ENCODE data around the gene ACBD6. TPM values are rescaled to one million over a fixed set of nuclear protein-coding genes. Genes with fewer than 3 reads are reported as not detected.

The ACBD6 gene
- total RNA-seq, 2 donors from 2014 or later: 44.0 to 53.5 TPM

DNA sequence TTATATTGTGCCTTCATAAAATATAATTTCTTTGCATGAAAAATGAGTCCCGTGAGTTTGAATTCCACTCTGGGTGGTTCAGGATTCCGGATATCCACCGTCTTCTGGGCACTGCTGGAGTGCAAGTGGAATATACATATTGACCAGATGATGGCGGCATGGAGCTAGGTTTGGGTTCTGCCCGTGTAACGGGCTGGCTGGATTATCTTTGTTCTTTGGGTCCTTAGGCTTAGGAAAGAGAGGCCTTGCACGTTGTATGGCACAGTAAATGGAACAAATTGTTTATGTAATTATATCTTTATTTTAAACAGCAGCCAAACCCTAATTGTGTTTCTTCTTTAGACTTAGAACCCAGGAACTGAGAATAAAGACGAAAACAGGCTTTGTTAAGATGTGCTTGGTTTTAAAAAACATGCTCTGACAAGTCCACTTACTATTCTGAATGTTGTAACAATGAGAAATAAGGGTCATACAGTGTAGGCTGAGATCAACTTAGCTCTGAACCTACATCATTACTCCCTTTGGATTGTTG, 13.5 kb upstream of the ACBD6 start:
- Histone ChIP-seq H3K4me1 (ENCODE audit: control insufficient read depth in 1 of 2, low read depth in 2 of 2) (peaks cover 4 to 12% of the 10 kb centered on the region in 2 donors), H3K27me3 (replicated peaks; ENCODE audit: insufficient read depth) (no peaks in the 10 kb centered on the region), H3K27ac (no peak overlapping the region), H3K36me3 (no peaks in the 10 kb centered on the region), H3K9me3 (no peaks in the 10 kb centered on the region), H3K4me3 (no peak overlapping the region)
- TF ChIP-seq, protein P1, sequence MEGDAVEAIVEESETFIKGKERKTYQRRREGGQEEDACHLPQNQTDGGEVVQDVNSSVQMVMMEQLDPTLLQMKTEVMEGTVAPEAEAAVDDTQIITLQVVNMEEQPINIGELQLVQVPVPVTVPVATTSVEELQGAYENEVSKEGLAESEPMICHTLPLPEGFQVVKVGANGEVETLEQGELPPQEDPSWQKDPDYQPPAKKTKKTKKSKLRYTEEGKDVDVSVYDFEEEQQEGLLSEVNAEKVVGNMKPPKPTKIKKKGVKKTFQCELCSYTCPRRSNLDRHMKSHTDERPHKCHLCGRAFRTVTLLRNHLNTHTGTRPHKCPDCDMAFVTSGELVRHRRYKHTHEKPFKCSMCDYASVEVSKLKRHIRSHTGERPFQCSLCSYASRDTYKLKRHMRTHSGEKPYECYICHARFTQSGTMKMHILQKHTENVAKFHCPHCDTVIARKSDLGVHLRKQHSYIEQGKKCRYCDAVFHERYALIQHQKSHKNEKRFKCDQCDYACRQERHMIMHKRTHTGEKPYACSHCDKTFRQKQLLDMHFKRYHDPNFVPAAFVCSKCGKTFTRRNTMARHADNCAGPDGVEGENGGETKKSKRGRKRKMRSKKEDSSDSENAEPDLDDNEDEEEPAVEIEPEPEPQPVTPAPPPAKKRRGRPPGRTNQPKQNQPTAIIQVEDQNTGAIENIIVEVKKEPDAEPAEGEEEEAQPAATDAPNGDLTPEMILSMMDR (IDR thresholded peaks at IDR 0.05): peak; percentile 75
- DNase-seq (ENCODE audit: low spot score) (no peak), ATAC-seq (ENCODE audit: insufficient number of reproducible peaks, low FRiP score, low read depth) (peak; percentile 82)

DNA sequence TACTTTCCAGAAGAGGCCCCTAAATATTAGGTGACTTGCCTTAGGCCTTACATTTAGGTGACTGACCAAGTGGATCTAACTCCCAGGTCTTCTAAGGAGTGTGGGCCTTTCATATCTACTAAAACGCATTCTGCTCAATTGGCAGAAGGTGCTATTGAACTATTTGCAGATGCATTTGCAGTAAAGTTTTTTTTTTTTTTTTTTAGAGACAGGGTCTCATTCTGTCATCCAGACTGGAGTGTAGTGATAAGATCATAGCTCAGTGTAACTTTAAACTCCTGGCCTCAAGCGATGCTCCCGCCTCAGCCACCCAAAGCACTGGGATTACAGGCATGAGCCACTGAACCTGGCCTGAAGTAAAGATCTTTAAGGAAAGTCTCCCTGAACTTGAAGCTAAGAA, 13.0 kb upstream of the ACBD6 start:
- Histone ChIP-seq H3K27ac (no peak overlapping the region), H3K4me3 (no peak overlapping the region), H3K9me3 (no peaks in the 10 kb centered on the region), H3K4me1 (ENCODE audit: control insufficient read depth in 1 of 2, low read depth in 2 of 2) (peaks cover 4 to 12% of the 10 kb centered on the region in 2 donors), H3K36me3 (no peaks in the 10 kb centered on the region), H3K27me3 (replicated peaks; ENCODE audit: insufficient read depth) (no peaks in the 10 kb centered on the region)
- TF ChIP-seq, protein P1 (IDR thresholded peaks at IDR 0.05): no peak
- no peak for DNase-seq (ENCODE audit: low spot score)
- no peak for ATAC-seq (ENCODE audit: insufficient number of reproducible peaks, low FRiP score, low read depth)

DNA sequence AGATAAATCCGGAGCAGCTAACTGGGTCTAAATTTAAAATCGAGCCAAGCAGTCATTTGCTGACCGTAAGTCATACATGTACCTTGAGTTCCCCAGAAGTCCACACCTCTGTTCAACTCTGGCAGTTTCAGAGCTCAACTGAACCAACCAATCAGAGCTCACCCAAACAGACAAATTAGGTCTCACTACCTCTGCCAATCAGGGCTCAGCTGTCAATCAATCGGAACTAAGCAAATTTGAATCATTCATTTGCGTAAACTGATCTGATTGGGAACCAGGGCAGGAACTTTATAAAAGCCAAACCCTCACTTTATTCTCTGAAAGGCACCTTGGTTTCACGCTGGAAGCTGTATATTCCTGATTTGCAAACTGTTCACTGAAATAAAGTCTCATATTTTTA, 11.2 kb upstream of the ACBD6 start:
- H3K36me3 ChIP-seq: no peaks in the 10 kb centered on the region
- H3K9me3 ChIP-seq: no peaks in the 10 kb centered on the region
- no peaks in the 10 kb centered on the region for H3K27me3 ChIP-seq (replicated peaks; ENCODE audit: insufficient read depth)
- TF ChIP-seq, protein P1 (IDR thresholded peaks at IDR 0.05): no peak
- ATAC-seq (ENCODE audit: insufficient number of reproducible peaks, low FRiP score, low read depth) (no peak), DNase-seq (ENCODE audit: low spot score) (no peak)
- H3K4me3 ChIP-seq: no peak overlapping the region
- H3K4me1 ChIP-seq (ENCODE audit: control insufficient read depth in 1 of 2, low read depth in 2 of 2): peaks cover 4 to 12% of the 10 kb centered on the region in 2 donors
- no peak overlapping the region for H3K27ac ChIP-seq

DNA sequence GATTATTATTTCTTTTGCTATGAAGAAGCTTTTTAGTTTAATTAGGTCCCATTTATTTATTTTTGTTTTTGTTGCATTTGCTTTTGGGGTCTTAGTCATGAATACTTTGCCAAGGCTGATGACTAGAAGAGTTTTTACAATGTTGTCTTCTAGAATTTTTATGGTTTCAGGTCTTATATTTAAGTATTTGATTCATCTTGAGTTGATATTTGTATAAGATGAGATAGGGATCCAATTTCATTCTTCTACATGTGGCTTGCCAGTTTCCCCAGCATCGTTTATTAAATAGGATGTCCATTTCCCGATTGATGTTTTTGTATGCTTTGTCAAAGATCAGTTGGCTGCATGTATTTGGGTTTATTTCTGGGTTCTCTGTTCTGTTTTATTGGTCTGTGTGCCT, 8.5 kb upstream of the ACBD6 start:
- Histone ChIP-seq H3K9me3 (no peaks in the 10 kb centered on the region), H3K4me1 (ENCODE audit: control insufficient read depth in 1 of 2, low read depth in 2 of 2) (peaks cover 0 to 6% of the 10 kb centered on the region in 2 donors), H3K27ac (no peak overlapping the region), H3K4me3 (no peak overlapping the region), H3K36me3 (no peaks in the 10 kb centered on the region), H3K27me3 (replicated peaks; ENCODE audit: insufficient read depth) (no peaks in the 10 kb centered on the region)
- DNase-seq (ENCODE audit: low spot score) (no peak), ATAC-seq (ENCODE audit: insufficient number of reproducible peaks, low FRiP score, low read depth) (no peak)
- TF ChIP-seq, protein P1 (IDR thresholded peaks at IDR 0.05): no peak

DNA sequence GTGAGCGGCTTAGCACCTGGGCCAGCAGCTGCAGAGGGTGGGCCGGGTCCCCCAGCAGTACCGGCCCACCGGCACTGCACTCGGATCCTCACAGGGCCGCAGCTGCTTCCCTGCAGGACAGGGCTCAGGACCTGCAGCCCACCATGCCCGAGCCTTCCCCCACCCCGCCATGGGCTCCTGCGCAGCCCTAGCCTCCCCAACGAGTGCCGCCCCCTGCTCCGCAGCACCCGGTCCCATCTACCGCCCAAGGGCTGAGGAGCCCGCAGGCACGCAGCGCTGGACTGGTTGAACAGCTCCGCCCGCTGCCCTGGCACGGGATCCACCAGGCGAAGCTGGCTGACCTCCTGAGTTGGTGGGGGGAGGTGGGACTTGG, 6.3 kb upstream of the ACBD6 start:
- TF ChIP-seq, protein P1 (IDR thresholded peaks at IDR 0.05): no peak

More for the DNA sequence above, 6.3 kb upstream of the ACBD6 start:
- H3K27me3 ChIP-seq (replicated peaks; ENCODE audit: insufficient read depth): no peaks in the 10 kb centered on the region
- no peaks in the 10 kb centered on the region for H3K9me3 ChIP-seq
- H3K27ac ChIP-seq: no peak overlapping the region
- no peaks in the 10 kb centered on the region for H3K36me3 ChIP-seq
- ATAC-seq (ENCODE audit: insufficient number of reproducible peaks, low FRiP score, low read depth) (no peak), DNase-seq (ENCODE audit: low spot score) (no peak)
- H3K4me3 ChIP-seq: no peak overlapping the region
- H3K4me1 ChIP-seq (ENCODE audit: control insufficient read depth in 1 of 2, low read depth in 2 of 2): no peaks in the 10 kb centered on the region
